ENCODE data around the gene CAMTA1.

The CAMTA1 gene

DNA sequence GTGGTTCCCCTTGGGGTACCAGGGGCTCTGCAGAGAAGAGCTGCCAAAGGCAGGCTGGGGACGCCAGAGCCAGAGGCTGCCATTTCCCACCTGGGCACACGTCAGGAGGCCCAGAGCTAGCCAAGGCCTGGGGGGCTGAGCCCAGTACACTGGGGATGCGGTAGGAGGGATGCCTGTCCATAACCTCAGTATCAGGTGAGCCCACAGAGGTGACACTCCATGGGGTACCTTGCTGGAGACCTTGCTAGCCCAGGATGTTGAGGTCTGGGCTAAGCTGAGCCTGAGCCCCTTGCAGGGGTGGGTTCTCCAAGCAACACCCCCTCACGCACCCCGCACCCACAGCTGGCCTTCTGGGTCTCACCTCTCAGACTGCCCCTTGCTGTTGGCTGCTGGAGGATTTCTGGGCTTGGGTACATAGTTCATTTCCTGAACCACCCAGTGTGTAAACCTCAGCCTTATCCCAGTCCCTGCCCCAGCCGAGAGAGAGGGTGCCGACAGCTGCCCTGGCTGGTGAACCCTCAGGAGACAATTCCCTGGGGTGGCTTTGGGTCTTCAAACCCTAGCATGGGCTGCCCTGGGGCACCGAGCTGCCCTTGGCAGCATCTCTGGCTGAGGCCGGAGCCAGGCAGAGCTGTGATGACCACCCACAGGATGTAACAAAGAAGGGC is 893.4 kb downstream of the CAMTA1 start:
- TF ChIP-seq, protein P1, sequence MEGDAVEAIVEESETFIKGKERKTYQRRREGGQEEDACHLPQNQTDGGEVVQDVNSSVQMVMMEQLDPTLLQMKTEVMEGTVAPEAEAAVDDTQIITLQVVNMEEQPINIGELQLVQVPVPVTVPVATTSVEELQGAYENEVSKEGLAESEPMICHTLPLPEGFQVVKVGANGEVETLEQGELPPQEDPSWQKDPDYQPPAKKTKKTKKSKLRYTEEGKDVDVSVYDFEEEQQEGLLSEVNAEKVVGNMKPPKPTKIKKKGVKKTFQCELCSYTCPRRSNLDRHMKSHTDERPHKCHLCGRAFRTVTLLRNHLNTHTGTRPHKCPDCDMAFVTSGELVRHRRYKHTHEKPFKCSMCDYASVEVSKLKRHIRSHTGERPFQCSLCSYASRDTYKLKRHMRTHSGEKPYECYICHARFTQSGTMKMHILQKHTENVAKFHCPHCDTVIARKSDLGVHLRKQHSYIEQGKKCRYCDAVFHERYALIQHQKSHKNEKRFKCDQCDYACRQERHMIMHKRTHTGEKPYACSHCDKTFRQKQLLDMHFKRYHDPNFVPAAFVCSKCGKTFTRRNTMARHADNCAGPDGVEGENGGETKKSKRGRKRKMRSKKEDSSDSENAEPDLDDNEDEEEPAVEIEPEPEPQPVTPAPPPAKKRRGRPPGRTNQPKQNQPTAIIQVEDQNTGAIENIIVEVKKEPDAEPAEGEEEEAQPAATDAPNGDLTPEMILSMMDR (IDR thresholded peaks at IDR 0.05; ENCODE audit: borderline replicate concordance, insufficient read depth, low read depth, low read length) = no peak
- no peak overlapping the region for H3K4me3 ChIP-seq (ENCODE audit: low read depth, low read length)

DNA sequence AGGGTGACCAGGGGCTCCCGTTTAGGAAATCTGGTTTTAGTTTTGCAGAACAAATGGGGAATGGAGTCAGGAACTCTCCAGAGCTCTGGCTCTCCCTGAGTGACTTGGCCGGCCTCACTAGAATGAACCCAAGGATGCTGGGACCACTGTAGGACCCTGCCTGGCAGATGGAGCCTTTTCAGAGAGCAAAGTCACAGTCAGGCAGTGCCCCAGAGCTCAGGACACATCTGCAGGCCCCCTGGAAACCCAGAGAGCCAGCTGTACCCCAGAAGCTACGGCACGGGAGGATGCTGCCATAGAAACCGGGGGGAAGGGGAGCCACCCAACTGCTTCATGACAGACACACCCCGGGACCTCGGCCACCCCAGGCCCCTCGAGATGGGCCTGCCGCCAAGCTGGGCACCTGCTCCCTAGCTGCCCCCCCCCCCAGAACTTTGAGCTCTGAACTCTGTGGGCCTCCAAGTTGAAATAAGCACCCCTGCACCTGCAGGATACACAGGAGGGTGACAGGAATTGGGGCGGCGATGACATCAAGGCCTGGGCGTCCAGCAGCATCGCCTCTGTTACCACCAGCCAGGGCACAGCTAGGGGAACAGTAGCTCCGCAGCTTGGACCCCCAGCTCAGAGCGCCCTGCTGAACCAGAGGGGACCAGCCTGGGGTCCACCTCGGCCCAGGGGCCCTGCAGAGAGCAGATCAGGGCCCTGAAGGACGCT is 894.1 kb downstream of the CAMTA1 start:
- TF ChIP-seq, protein P1 (IDR thresholded peaks at IDR 0.05; ENCODE audit: borderline replicate concordance, insufficient read depth, low read depth, low read length) = no peak
- H3K4me3 ChIP-seq (ENCODE audit: low read depth, low read length) = no peak overlapping the region

DNA sequence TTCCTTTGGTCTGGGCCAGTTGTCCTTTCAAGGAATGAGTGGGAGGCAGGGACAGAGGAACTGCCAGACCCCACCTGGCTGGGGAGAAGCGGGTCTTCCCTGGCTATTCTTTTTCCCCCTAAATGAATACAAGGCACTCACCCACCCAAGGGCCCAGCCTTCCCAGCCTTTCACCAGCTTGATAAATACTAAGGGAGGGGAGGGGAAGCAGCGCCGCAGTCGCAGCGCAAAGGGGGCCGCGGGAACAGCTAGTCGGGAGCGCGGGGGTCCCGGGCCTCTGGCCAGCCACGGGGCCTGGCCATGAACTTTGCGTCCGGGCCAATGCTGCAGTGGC is 894.6 kb downstream of the CAMTA1 start:
- TF ChIP-seq, protein P1 (IDR thresholded peaks at IDR 0.05; ENCODE audit: borderline replicate concordance, insufficient read depth, low read depth, low read length) = no peak
- peak overlapping the region; percentile 44 for H3K4me3 ChIP-seq (ENCODE audit: low read depth, low read length)

DNA sequence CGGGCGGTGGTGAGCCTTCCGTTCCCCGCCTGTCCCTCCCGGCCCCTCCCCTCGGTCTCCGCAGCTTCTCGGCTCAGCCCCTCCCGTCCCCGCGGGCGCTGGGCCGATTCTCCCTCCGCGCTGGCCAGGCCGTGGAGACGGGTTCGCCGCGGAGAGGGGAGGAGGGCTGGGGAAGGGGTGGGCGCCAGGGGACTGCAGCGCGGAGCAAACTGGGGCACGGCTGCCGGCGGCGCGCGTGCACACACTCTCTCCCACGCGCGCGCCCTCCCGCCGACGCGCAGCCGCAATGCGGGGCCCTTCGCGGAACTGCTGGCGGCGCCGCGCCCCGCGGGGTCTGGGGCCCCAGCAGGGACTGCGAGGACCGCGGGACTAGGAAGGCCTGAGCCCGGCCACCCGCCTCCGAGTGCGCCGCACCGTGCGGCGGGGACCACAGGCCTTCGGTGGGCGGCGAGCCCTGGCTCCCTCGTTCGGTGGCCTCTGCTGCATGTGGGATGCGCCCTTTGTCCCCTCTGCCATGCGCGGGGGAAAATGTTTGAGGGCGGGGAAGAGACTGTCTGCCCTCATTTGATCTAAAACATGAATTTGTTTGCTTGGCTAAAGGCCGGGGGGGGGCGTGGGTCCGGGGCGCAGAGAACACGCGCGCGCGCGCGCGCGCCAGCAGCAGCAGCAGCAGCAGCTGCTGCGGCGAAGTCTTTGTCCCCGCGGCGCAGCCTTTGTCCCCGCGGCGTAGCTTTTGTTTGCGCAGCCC is 895.1 kb downstream of the CAMTA1 start:
- H3K4me3 ChIP-seq (ENCODE audit: low read depth, low read length) = peak overlapping the region; percentile 44
- TF ChIP-seq, protein P1 (IDR thresholded peaks at IDR 0.05; ENCODE audit: borderline replicate concordance, insufficient read depth, low read depth, low read length) = no peak

DNA sequence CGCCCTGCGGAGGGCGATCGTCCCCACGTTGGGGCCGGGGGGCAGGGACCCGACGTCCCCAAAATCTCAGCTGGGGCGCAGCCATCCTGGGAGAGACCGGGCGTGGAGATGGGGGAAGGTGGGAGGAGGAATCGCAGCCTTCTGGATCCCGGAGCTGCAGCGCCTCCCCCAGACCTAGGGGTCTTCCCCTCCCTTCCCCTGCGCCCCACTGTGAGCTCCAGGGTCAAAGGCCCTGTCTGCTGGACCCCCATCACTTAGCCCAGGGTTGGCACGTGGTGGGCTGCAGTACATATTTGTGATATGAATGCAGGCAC is 895.7 kb downstream of the CAMTA1 start:
- no peak overlapping the region for H3K4me3 ChIP-seq (ENCODE audit: low read depth, low read length)
- TF ChIP-seq, protein P1 (IDR thresholded peaks at IDR 0.05; ENCODE audit: borderline replicate concordance, insufficient read depth, low read depth, low read length) = no peak

DNA sequence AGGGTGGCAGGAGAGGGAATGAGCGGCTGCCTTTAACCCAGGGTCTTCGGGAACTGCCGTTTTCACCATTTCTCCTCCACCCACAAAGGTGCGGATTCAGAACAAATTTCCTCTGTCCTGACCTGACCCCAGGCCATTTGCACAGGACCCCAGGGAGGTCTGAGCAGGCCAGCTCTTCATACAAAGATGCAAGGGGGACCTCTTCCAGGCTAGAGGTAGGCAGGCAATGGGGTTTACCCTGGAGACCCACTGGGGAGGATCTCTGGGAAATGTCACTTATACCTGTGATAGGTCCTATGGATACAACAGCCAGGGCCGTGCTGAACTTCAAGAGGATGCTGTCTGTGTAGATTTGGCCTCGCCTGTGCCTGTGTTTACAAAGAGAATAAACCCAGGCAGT is 896.1 kb downstream of the CAMTA1 start:
- TF ChIP-seq, protein P1 (IDR thresholded peaks at IDR 0.05; ENCODE audit: borderline replicate concordance, insufficient read depth, low read depth, low read length) = no peak
- H3K4me3 ChIP-seq (ENCODE audit: low read depth, low read length) = no peak overlapping the region
